AG09319 (cell line): ENCODE measurements around the gene SAG.
"Not testable (repeated sequence)": the region's sequence is repeated elsewhere in the genome, so short reads cannot be mapped to it uniquely, and the experiment has no call there.

Experiments used
- DNase-seq: peaks from one replicate; pipeline ENCODE4 v3.0.0-alpha.2; 2010; ENCODE audit warnings: low read depth; ENCODE audit errors: extremely low read depth
- TF ChIP-seq, protein P1 (sequence below): IDR thresholded peaks from 2 replicates; pipeline ENCODE4 v1.5.1; 2011; ENCODE audit warnings: low read depth, mild to moderate bottlenecking, inconsistent platforms, low read length, moderate library complexity

Gene SAG

DNA sequence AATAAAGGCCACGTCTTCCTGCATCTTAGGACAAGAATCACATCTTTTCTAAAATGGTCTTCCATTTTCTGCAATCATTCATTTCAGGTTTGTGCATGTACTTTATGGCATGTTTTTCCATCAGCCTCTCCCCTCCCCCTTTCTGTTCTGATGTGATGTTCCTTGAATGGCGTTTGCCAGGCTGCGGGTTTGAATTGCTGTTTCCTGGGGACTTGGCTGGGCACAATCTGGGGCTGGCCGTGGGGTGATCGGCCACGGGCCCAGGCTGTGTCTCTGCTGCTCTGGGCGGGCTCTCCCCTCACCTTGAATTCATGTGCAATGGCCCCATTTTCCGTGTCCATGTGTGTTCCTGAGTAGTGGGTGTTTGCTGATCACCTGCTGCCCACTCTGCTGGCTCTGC is 61.8 kb downstream of the SAG start:
- DNase-seq = no peak
- TF ChIP-seq, protein P1, sequence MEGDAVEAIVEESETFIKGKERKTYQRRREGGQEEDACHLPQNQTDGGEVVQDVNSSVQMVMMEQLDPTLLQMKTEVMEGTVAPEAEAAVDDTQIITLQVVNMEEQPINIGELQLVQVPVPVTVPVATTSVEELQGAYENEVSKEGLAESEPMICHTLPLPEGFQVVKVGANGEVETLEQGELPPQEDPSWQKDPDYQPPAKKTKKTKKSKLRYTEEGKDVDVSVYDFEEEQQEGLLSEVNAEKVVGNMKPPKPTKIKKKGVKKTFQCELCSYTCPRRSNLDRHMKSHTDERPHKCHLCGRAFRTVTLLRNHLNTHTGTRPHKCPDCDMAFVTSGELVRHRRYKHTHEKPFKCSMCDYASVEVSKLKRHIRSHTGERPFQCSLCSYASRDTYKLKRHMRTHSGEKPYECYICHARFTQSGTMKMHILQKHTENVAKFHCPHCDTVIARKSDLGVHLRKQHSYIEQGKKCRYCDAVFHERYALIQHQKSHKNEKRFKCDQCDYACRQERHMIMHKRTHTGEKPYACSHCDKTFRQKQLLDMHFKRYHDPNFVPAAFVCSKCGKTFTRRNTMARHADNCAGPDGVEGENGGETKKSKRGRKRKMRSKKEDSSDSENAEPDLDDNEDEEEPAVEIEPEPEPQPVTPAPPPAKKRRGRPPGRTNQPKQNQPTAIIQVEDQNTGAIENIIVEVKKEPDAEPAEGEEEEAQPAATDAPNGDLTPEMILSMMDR = no peak

DNA sequence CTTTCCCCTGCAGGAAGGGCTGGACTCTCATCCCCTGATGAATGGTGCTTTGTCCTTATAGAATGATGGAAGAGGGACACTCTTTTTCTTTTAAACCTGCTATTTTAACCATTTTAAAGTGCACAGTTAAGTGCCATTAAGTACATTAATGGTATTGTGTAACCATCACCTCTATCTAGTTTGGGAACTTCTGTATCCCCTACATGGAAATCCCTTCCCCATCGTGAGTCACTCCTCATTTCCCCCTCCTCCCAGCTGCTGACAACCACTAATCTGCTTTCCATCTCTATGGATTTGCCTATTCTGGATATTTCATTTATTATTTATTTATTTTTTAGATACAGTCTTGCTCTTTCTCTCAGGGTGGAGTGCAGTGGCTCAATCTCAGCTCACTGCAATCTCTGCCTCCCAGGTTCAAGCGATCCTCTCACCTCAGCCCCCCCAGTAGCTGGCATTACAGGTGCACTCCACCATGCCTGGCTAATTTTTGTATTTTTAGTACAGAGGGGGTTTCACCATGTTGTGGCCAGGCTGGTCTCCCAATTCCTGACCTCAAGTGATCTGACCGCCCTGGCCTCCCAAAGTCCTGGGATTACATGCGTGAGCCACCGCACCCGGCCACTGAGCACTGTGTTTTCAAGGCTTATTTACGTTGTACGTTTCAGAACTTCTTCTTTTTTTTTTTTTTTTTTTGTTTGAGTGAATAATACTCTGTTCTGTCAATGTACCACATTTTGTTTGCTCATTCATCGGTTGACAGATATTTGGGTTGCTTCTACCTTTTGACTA is 62.5 kb downstream of the SAG start:
- TF ChIP-seq, protein P1 = no peak
- DNase-seq = no peak

DNA sequence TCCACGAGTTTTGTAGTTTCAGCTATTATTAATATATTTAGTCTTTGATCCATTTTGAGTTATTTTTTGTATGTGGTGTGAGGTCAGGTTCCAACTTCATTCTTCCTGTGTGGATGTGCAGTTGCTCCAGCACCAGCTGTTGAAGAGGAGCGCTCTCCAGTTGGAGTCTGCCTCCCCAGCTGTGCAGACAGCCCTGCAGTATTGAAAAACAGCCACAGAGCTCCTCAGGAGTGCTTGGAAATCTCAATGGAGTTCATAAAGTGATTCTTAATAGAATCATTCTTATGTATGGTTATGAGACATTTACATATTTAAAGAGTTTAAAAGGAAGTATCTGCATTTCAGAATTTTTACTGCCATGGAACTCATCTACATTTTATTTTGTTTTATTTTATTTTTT is 64.0 kb downstream of the SAG start:
- TF ChIP-seq, protein P1 = no peak
- DNase-seq = no peak

DNA sequence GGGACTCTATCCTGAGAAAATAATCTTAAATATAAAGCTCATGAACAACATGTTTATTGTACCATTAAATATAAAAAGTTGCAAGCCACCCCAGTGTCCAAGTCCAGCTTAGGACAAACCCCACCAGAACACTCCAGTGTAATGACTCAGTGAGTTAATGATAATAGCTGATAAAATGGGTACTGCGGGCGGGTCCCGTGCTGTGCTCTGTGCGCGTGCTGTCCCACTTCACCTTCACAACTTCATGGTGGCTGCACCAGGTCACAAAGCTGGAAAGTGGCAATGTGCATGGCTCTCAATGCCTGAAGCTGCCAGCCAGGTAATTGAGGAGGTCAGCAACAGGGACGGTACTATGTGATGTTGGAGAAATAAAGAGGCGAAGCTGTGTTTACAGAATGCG is 65.2 kb downstream of the SAG start:
- TF ChIP-seq, protein P1 = no peak
- no peak for DNase-seq

DNA sequence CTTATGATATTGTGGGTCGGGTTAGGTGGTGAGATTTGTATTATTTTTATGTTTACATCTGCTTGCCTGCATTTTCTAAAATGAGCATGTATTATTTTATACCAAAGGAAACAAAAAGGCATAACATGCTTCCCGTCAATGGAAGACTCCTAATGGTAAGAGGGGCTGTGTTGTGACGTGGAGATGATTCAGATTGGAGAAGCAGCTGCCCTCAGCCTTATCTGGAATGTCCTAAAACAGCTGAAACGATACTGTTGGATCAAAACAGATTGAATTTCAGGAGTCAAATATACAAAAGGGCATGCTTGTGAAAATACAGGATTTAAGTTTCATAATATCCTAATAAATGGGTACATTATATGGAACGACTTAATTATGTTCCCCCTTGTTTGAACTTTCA is 65.7 kb downstream of the SAG start:
- no peak for DNase-seq
- TF ChIP-seq, protein P1 = no peak

DNA sequence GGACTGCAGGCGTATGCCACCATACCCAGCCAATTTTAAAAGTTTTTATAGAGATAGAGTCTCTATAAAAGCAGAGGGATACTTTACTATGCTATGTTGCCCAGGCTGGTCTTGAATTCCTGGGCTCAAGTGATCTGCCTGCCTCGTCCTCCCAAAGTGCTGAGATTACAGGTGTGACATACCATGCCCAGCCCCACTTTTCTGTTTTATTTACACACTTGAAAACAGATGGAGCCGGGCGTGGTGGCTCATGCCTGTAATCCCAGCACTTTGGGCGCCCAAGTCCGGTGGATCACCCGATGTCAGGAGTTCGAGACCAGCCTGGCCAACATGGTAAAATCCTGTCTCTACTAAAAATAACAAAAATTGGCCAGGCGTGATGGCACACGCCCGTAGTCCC is 67.2 kb downstream of the SAG start:
- not testable (repeated sequence) for DNase-seq

DNA sequence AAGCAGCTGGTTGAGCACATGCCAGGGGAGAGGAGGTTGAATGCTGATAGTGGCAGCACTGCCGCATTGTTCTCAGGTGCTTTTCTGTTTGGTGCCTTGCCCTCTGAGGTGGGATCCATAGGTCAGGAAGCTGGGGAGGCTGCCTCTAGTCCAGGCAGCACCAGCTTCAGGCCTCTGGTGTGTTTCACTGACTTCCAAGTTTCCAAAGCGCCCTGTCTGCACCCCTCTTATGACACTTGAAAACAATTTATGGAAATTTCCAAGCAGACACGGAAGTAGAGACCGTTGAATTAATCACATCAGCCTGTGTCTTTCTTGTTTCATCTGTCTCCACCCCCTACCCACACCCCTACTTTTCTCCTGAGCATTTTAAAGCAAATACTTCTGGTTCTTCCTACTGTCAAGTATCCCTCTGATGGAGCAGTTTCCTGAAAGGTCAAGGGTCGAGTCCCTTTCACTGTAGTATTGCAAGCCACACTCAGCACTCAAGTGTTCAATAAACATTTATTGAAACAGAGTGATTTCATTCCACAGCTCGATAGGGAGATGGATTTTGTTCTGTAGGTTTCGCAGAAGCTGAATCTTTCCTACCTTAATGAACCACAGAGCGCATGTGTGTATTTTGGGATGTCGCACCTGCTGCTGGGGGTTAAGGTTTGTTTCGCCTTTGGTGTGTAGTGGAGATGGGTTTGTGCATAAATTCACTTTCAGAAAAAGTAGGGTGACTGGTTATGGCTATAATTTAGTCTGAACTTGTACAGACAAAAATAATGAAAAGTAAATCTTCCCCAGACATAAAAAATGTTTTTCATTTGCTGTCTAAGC is 68.1 kb downstream of the SAG start:
- TF ChIP-seq, protein P1 = no peak
- DNase-seq = no peak
